Measurements from ENCODE around the gene PREX1.
"Not testable (repeated sequence)": the region's sequence is repeated elsewhere in the genome, so short reads cannot be mapped to it uniquely, and the experiment has no call there.

The PREX1 gene

GRCh38 chr20:48826480-48826879 lies 1.3 kb downstream of the PREX1 start:
- DNase-seq = not testable (repeated sequence)

GRCh38 chr20:48826069-48826468 lies 1.7 kb downstream of the PREX1 start:
- DNase-seq = no peak

GRCh38 chr20:48825566-48825920 lies 2.3 kb downstream of the PREX1 start:
- no peak for DNase-seq

GRCh38 chr20:48824830-48825565 lies 2.8 kb downstream of the PREX1 start:
- no peak for DNase-seq

- peak; percentile 90 for DNase-seq
Measured at GRCh38 chr20:48823960-48824498, 3.8 kb downstream of the PREX1 start.

- DNase-seq = no peak
Measured at GRCh38 chr20:48823476-48823875, 4.3 kb downstream of the PREX1 start.

- no peak for DNase-seq
Measured at GRCh38 chr20:48822879-48823385, 4.9 kb downstream of the PREX1 start.

- no peak for DNase-seq
Measured at GRCh38 chr20:48822178-48822577, 5.6 kb downstream of the PREX1 start.

- DNase-seq = no peak
Measured at GRCh38 chr20:48821261-48821920, 6.4 kb downstream of the PREX1 start.

GRCh38 chr20:48820649-48820973 lies 7.2 kb downstream of the PREX1 start:
- no peak for DNase-seq

GRCh38 chr20:48819821-48820648 lies 7.8 kb downstream of the PREX1 start:
- no peak for DNase-seq

- no peak for DNase-seq
Measured at GRCh38 chr20:48819089-48819488, 8.7 kb downstream of the PREX1 start.

- no peak for DNase-seq
Measured at GRCh38 chr20:48818481-48818987, 9.3 kb downstream of the PREX1 start.

GRCh38 chr20:48818031-48818370 lies 9.8 kb downstream of the PREX1 start:
- no peak for DNase-seq

- no peak for DNase-seq
Measured at GRCh38 chr20:48817367-48818030, 10.3 kb downstream of the PREX1 start.

GRCh38 chr20:48816282-48817205 lies 11.3 kb downstream of the PREX1 start:
- no peak for DNase-seq

- no peak for DNase-seq
Measured at GRCh38 chr20:48815537-48815936, 12.3 kb downstream of the PREX1 start.

GRCh38 chr20:48814633-48815032 lies 13.2 kb downstream of the PREX1 start:
- DNase-seq = no peak

GRCh38 chr20:48813930-48814546 lies 13.8 kb downstream of the PREX1 start:
- DNase-seq = no peak

- DNase-seq = no peak
Measured at GRCh38 chr20:48813446-48813747, 14.4 kb downstream of the PREX1 start.

Data from fibroblast of skin of abdomen (primary cell).